ENCODE data around the gene MRPS18B. TPM values are rescaled to one million over a fixed set of nuclear protein-coding genes. Genes with fewer than 3 reads are reported as not detected.

MRPS18B gene
- total RNA-seq, 1 donor from 2014 or later = 36.6 TPM

- H3K27me3 Mint-ChIP-seq (ENCODE audit: unreplicated experiment) = no peaks in the 10 kb centered on the region
- no peaks in the 10 kb centered on the region for H3K9me3 Mint-ChIP-seq (ENCODE audit: unreplicated experiment)
- H3K4me3 Mint-ChIP-seq (ENCODE audit: unreplicated experiment) = no peak overlapping the region
- peaks cover 6% of the 10 kb centered on the region for H3K4me1 Mint-ChIP-seq (ENCODE audit: unreplicated experiment)
- TF ChIP-seq, protein P1, sequence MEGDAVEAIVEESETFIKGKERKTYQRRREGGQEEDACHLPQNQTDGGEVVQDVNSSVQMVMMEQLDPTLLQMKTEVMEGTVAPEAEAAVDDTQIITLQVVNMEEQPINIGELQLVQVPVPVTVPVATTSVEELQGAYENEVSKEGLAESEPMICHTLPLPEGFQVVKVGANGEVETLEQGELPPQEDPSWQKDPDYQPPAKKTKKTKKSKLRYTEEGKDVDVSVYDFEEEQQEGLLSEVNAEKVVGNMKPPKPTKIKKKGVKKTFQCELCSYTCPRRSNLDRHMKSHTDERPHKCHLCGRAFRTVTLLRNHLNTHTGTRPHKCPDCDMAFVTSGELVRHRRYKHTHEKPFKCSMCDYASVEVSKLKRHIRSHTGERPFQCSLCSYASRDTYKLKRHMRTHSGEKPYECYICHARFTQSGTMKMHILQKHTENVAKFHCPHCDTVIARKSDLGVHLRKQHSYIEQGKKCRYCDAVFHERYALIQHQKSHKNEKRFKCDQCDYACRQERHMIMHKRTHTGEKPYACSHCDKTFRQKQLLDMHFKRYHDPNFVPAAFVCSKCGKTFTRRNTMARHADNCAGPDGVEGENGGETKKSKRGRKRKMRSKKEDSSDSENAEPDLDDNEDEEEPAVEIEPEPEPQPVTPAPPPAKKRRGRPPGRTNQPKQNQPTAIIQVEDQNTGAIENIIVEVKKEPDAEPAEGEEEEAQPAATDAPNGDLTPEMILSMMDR (IDR thresholded peaks at IDR 0.05) = no peak
- peaks cover 17% of the 10 kb centered on the region for H3K36me3 Mint-ChIP-seq (ENCODE audit: unreplicated experiment)
- DNase-seq (ENCODE audit: extremely low spot score, unreplicated experiment) = no peak
- no peak overlapping the region for H3K27ac Mint-ChIP-seq (ENCODE audit: unreplicated experiment)
Measured at GRCh38 chr6:30598912-30599624, 18.6 kb upstream of the MRPS18B start.

DNA sequence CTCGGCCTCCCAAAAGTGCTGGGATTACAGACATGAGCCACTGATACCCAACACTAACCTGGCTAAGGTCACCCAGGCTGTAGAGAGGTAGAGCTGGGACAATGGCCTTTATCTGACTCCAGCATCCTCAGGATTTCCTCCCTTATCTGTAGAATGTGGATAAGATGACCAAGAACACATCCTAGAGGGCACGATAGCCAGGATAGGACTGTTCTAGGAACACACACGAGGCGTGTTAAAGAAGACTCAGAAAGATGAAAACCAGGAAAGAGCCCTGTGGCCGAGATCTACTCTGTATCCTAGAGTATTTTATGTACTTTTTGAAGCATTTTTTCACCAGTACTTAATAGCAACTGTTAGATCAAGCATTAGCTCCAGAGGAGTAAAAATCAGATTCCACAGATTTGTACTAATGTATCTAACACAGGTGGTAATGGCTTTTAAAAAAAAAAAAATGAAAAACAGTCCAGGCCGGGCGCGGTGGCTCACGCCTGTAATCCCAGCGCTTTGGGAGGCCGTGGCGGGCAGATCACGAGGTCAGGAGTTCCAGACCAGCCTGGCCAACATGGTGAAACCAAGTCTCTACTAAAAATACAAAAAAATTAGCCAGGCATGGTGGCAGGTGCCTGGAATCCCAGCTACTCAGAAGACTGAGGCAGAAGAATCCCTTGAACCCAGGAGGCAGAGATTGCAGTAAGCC is 17.9 kb upstream of the MRPS18B start:
- Mint-ChIP-seq H3K36me3 (ENCODE audit: unreplicated experiment) (peaks cover 22% of the 10 kb centered on the region), H3K27ac (ENCODE audit: unreplicated experiment) (no peak overlapping the region), H3K27me3 (ENCODE audit: unreplicated experiment) (no peaks in the 10 kb centered on the region), H3K9me3 (ENCODE audit: unreplicated experiment) (no peaks in the 10 kb centered on the region), H3K4me1 (ENCODE audit: unreplicated experiment) (peaks cover 6% of the 10 kb centered on the region), H3K4me3 (ENCODE audit: unreplicated experiment) (no peak overlapping the region)
- no peak for DNase-seq (ENCODE audit: extremely low spot score, unreplicated experiment)
- TF ChIP-seq, protein P1 (IDR thresholded peaks at IDR 0.05) = no peak

- TF ChIP-seq, protein P1 (IDR thresholded peaks at IDR 0.05) = no peak
- Mint-ChIP-seq H3K4me1 (ENCODE audit: unreplicated experiment) (peaks cover 6% of the 10 kb centered on the region), H3K36me3 (ENCODE audit: unreplicated experiment) (peaks cover 30% of the 10 kb centered on the region), H3K9me3 (ENCODE audit: unreplicated experiment) (no peaks in the 10 kb centered on the region), H3K27ac (ENCODE audit: unreplicated experiment) (peak overlapping the region; percentile 32), H3K4me3 (ENCODE audit: unreplicated experiment) (no peak overlapping the region), H3K27me3 (ENCODE audit: unreplicated experiment) (no peaks in the 10 kb centered on the region)
- DNase-seq (ENCODE audit: extremely low spot score, unreplicated experiment) = no peak
Measured at GRCh38 chr6:30600451-30600961, 17.1 kb upstream of the MRPS18B start.

DNA sequence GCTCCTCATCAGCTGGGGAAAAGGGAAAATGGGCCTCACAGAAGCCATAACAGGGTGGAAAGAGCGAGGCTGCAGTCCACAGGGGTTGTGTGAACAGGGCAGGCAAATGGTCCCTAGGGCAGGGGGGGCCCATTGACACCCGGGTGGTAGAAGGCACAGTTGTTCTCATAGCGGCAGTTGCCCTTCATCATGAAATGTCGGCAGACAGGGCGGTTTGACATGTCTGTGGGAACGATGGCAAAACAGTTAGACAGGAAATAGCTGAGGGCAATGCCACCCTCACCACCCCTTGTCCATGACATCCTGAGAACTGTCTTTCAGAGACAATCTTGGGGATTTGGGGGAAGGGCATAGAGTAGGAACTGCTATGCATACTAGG is 16.2 kb upstream of the MRPS18B start:
- Mint-ChIP-seq H3K36me3 (ENCODE audit: unreplicated experiment) (peaks cover 37% of the 10 kb centered on the region), H3K4me3 (ENCODE audit: unreplicated experiment) (no peak overlapping the region)

More for the DNA sequence above, 16.2 kb upstream of the MRPS18B start:
- Mint-ChIP-seq H3K27me3 (ENCODE audit: unreplicated experiment) (no peaks in the 10 kb centered on the region), H3K4me1 (ENCODE audit: unreplicated experiment) (peaks cover 6% of the 10 kb centered on the region), H3K27ac (ENCODE audit: unreplicated experiment) (no peak overlapping the region), H3K9me3 (ENCODE audit: unreplicated experiment) (no peaks in the 10 kb centered on the region)
- TF ChIP-seq, protein P1 (IDR thresholded peaks at IDR 0.05) = no peak
- no peak for DNase-seq (ENCODE audit: extremely low spot score, unreplicated experiment)

Data from osteocyte (in vitro differentiated cells).